Activated T-cell treated with anti-CD3 and anti-CD28 coated beads, Interleukin-2, amount 50 U/mL, for 72 hours (primary cell): ENCODE measurements around the gene SNCB. TPM values are rescaled to one million over a fixed set of nuclear protein-coding genes. Genes with fewer than 3 reads are reported as not detected.
A peak's percentile ranks its signal among the peaks of the same experiment; 100 is the strongest.

Experiments
- ATAC-seq, 2 donors: fragments of 150-1000 bp; cut with Tn5 transposase; replicated peaks in 1 of 2; 2 replicates each; pipeline ENCODE4 v1.10.0; 2021; ENCODE audit warnings: moderate library complexity in 2 of 2, mild to moderate bottlenecking in 1 of 2
- DNase-seq, 2 donors: peaks; one replicate each; pipeline ENCODE4 v3.0.0; 2021 to 2022; ENCODE audit warnings: mixed read lengths in 1 of 2
- H3K27ac Mint-ChIP-seq: one replicate; pipeline ENCODE4 v1.8.0; 2022; ENCODE audit warnings: mild to moderate bottlenecking, moderate library complexity, mixed read lengths
- H3K27me3 Mint-ChIP-seq: one replicate; pipeline ENCODE4 v1.8.0; 2022; ENCODE audit warnings: low read depth, mixed read lengths
- H3K36me3 Mint-ChIP-seq, 2 donors: one replicate each; pipeline ENCODE4 v1.8.0; 2022; ENCODE audit warnings: mixed read lengths in 2 of 2, mild to moderate bottlenecking in 1 of 2; ENCODE audit not compliant: insufficient read depth in 2 of 2
- H3K4me1 Mint-ChIP-seq: one replicate; pipeline ENCODE4 v1.8.0; 2022; ENCODE audit warnings: low read depth, mixed read lengths
- H3K4me3 Mint-ChIP-seq, 2 donors: one replicate each; pipeline ENCODE4 v1.8.0; 2022; ENCODE audit warnings: mild to moderate bottlenecking in 2 of 2, mixed read lengths in 2 of 2, moderate library complexity in 2 of 2
- H3K9me3 Mint-ChIP-seq, 2 donors: one replicate each; pipeline ENCODE4 v1.8.0; 2022; ENCODE audit warnings: mixed read lengths in 2 of 2
- total RNA-seq, 2 donors: library from RNA; stranded (reverse); gene quantifications; one replicate each; pipeline ENCODE4 v1.2.3, GENCODE V29; 2022

SNCB gene
- total RNA-seq, 2 donors from 2014 or later, result 0.81 TPM; not detected in 1

GRCh38 chr5:176574297-176574591 lies 56.1 kb downstream of the SNCB start:
- Mint-ChIP-seq H3K27ac (no peak overlapping the region), H3K36me3 (no peaks in the 10 kb centered on the region), H3K9me3 (no peaks in the 10 kb centered on the region), H3K27me3 (peaks cover 11% of the 10 kb centered on the region), H3K4me3 (no peak overlapping the region), H3K4me1 (no peaks in the 10 kb centered on the region)
- DNase-seq (no peak), ATAC-seq (no peak)

GRCh38 chr5:176573564-176574296 lies 56.6 kb downstream of the SNCB start:
- H3K27me3 Mint-ChIP-seq, result peaks cover 11% of the 10 kb centered on the region
- H3K4me3 Mint-ChIP-seq, result no peak overlapping the region
- peak; percentile 94 for ATAC-seq
- H3K9me3 Mint-ChIP-seq, result no peaks in the 10 kb centered on the region
- H3K4me1 Mint-ChIP-seq, result no peaks in the 10 kb centered on the region
- H3K27ac Mint-ChIP-seq, result no peak overlapping the region
- H3K36me3 Mint-ChIP-seq, result no peaks in the 10 kb centered on the region
- DNase-seq, result peak; percentile 84 to 86

Other genes starting within 250 kb of the SNCB start
- gene NOP16, start 241.9 kb downstream of the SNCB start, total RNA-seq, result 10 to 100 TPM; 41.8 to 42.3 TPM
- gene HIGD2A, start 241.8 kb downstream of the SNCB start, total RNA-seq, result 100 to 1,000 TPM; 109 to 135 TPM
- gene CLTB, start 214.0 kb downstream of the SNCB start, total RNA-seq, result 10 to 100 TPM; 38.1 to 41.9 TPM
- gene FAF2, start 182.1 kb downstream of the SNCB start, total RNA-seq, result 10 to 100 TPM; 44.8 to 45.0 TPM
- 10 to 100 TPM; 93.0 to 93.6 TPM for gene RNF44, start 93.1 kb downstream of the SNCB start, total RNA-seq
- gene CDHR2, start 81.2 kb downstream of the SNCB start, total RNA-seq, result under 1 TPM; 0.67 to 0.81 TPM
- gene GPRIN1, start 20.4 kb downstream of the SNCB start, total RNA-seq, result 1 to 10 TPM; 1.4 to 2.0 TPM
- gene EIF4E1B, start 141 bp upstream of the SNCB start, total RNA-seq, result not detected
- gene TSPAN17, start 16.9 kb upstream of the SNCB start, total RNA-seq, result 10 to 100 TPM; 25.3 to 31.8 TPM
- under 1 TPM in 1 of 2 donors, not detected in 1; 0.23 TPM for gene UNC5A, start 180.0 kb upstream of the SNCB start, total RNA-seq